Osteoblast (primary cell): ENCODE data around the gene MED7. TPM values are rescaled to one million over a fixed set of nuclear protein-coding genes. Genes with fewer than 3 reads are reported as not detected.

Experiments used
- DNase-seq: peaks from one replicate; pipeline ENCODE4 v3.0.0; 2011; ENCODE audit warnings: low spot score, mixed read lengths; ENCODE audit not compliant: insufficient read length; ENCODE audit errors: missing footprints
- H2AFZ ChIP-seq: 2 replicates; pipeline ENCODE4 v1.6.0; 2011; ENCODE audit warnings: mild to moderate bottlenecking, low read length
- H3K27ac ChIP-seq: 2 replicates; pipeline ENCODE4 v1.5.1; 2011; ENCODE audit warnings: mild to moderate bottlenecking, low read depth, low read length, moderate library complexity
- H3K27me3 ChIP-seq: 2 replicates; pipeline ENCODE4 v1.6.0; 2012; ENCODE audit warnings: mild to moderate bottlenecking, control low read depth, inconsistent platforms, low read length, moderate library complexity; ENCODE audit not compliant: insufficient read depth
- H3K36me3 ChIP-seq: 2 replicates; pipeline ENCODE4 v1.5.1; 2011; ENCODE audit warnings: mild to moderate bottlenecking, low read length, control low read depth, moderate library complexity; ENCODE audit not compliant: insufficient read depth
- H3K4me1 ChIP-seq: 2 replicates; pipeline ENCODE4 v1.5.1; 2011; ENCODE audit warnings: mild to moderate bottlenecking, low read length, control low read depth, moderate library complexity; ENCODE audit not compliant: insufficient read depth
- H3K4me2 ChIP-seq: 2 replicates; pipeline ENCODE4 v1.6.0; 2011; ENCODE audit warnings: mild to moderate bottlenecking, low read length; ENCODE audit not compliant: insufficient read depth
- H3K4me3 ChIP-seq: fragments of 200-600 bp; sonication (generic); 3 replicates; pipeline ENCODE4 v1.5.1; 2012; ENCODE audit warnings: mild to moderate bottlenecking, low read length, inconsistent platforms; ENCODE audit not compliant: insufficient read depth
- H3K79me2 ChIP-seq: 2 replicates; pipeline ENCODE4 v1.6.0; 2012; ENCODE audit warnings: mild to moderate bottlenecking, low read length, control low read depth, inconsistent platforms; ENCODE audit not compliant: insufficient read depth
- H3K9me3 ChIP-seq: 2 replicates; pipeline ENCODE4 v1.5.1; 2011; ENCODE audit warnings: low read depth, low read length, control low read depth
- H4K20me1 ChIP-seq: 2 replicates; pipeline ENCODE4 v1.6.0; 2012; ENCODE audit warnings: mild to moderate bottlenecking, low read length, control low read depth; ENCODE audit not compliant: insufficient read depth
- total RNA-seq: library from RNA; depleted of rRNA; stranded (reverse); fragments of >200 nt; gene quantifications from 2 replicates; pipeline ENCODE4 v1.2.3, GENCODE V29; 2012
- TF ChIP-seq, protein P1 (sequence below): IDR thresholded peaks from 2 replicates; pipeline ENCODE4 v1.5.1; 2011; ENCODE audit warnings: mild to moderate bottlenecking, low read depth, low read length, moderate library complexity; ENCODE audit errors: extremely low read depth

The MED7 gene
- total RNA-seq, 1 donor, result 11.6 TPM

DNA sequence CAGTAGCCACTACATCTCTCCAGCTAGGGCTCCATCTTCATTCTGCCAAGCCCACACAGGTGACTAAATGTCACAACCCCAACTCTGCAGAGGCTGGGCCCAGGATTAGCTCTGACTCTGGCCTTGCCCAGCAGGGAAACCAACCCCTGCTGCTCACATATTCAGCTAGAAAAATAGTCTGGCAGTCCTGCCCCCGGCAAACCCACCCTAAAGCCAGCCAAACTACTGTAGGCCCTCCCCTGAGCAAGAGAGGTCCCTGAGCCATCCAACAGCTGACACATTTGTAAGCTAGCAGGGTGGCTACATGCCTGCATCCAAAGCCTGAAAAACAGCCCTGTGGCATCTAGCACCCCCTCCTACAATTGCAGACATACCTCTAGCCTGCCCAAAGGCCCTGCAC lies 22.6 kb downstream of the MED7 start:
- Histone ChIP-seq H3K4me1 (no peaks in the 10 kb centered on the region), H4K20me1 (no peaks in the 10 kb centered on the region), H3K9me3 (no peaks in the 10 kb centered on the region), H3K79me2 (no peaks in the 10 kb centered on the region), H3K4me2 (no peak overlapping the region), H3K36me3 (no peaks in the 10 kb centered on the region), H3K27ac (no peak overlapping the region), H3K27me3 (no peaks in the 10 kb centered on the region), H3K4me3 (no peak overlapping the region), H2AFZ (no peak overlapping the region)
- TF ChIP-seq, protein P1, sequence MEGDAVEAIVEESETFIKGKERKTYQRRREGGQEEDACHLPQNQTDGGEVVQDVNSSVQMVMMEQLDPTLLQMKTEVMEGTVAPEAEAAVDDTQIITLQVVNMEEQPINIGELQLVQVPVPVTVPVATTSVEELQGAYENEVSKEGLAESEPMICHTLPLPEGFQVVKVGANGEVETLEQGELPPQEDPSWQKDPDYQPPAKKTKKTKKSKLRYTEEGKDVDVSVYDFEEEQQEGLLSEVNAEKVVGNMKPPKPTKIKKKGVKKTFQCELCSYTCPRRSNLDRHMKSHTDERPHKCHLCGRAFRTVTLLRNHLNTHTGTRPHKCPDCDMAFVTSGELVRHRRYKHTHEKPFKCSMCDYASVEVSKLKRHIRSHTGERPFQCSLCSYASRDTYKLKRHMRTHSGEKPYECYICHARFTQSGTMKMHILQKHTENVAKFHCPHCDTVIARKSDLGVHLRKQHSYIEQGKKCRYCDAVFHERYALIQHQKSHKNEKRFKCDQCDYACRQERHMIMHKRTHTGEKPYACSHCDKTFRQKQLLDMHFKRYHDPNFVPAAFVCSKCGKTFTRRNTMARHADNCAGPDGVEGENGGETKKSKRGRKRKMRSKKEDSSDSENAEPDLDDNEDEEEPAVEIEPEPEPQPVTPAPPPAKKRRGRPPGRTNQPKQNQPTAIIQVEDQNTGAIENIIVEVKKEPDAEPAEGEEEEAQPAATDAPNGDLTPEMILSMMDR, result no peak
- no peak for DNase-seq

- H3K4me3 ChIP-seq, result no peak overlapping the region
- H3K4me2 ChIP-seq, result no peak overlapping the region
- H3K27me3 ChIP-seq, result no peaks in the 10 kb centered on the region
- no peaks in the 10 kb centered on the region for H3K79me2 ChIP-seq
- TF ChIP-seq, protein P1, result no peak
- no peaks in the 10 kb centered on the region for H3K4me1 ChIP-seq
- no peaks in the 10 kb centered on the region for H4K20me1 ChIP-seq
- no peak overlapping the region for H2AFZ ChIP-seq
- no peaks in the 10 kb centered on the region for H3K36me3 ChIP-seq
- H3K27ac ChIP-seq, result no peak overlapping the region
- no peak for DNase-seq
- H3K9me3 ChIP-seq, result no peaks in the 10 kb centered on the region
Measured at GRCh38 chr5:157116483-157116954, 26.1 kb downstream of the MED7 start.

GRCh38 chr5:157115502-157115901 lies 27.2 kb downstream of the MED7 start:
- Histone ChIP-seq H2AFZ (no peak overlapping the region), H3K4me2 (no peak overlapping the region), H3K9me3 (no peaks in the 10 kb centered on the region), H3K79me2 (no peaks in the 10 kb centered on the region), H3K27me3 (no peaks in the 10 kb centered on the region), H4K20me1 (no peaks in the 10 kb centered on the region), H3K36me3 (no peaks in the 10 kb centered on the region), H3K4me3 (no peak overlapping the region), H3K27ac (no peak overlapping the region), H3K4me1 (no peaks in the 10 kb centered on the region)
- TF ChIP-seq, protein P1, result no peak
- DNase-seq, result no peak

DNA sequence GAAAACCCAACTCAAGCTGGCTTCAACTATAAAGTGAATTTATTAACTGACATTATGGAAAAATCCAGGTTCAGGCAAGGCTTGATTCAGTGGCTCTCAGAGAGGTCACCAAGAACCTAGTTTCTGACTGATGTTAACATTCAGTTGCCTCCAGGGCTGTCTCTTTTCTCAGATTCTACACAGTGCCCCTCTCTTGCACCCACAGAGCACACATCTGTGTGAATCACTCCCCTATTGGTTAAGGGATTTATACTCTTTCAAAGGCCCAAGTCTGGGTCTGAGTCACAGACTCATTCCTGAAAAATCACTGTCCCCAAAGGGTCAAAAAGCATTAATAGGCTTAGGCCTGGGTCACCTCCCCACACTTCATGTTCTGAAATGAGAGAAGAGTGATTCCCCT lies 27.7 kb downstream of the MED7 start:
- Histone ChIP-seq H3K4me2 (no peak overlapping the region), H3K27ac (no peak overlapping the region), H2AFZ (no peak overlapping the region), H3K4me1 (no peaks in the 10 kb centered on the region), H4K20me1 (no peaks in the 10 kb centered on the region), H3K27me3 (no peaks in the 10 kb centered on the region), H3K79me2 (no peaks in the 10 kb centered on the region), H3K36me3 (no peaks in the 10 kb centered on the region), H3K4me3 (no peak overlapping the region), H3K9me3 (no peaks in the 10 kb centered on the region)
- TF ChIP-seq, protein P1, result no peak
- DNase-seq, result no peak
